HG03066 (cell line): ENCODE data around the gene TTC24.
A peak's percentile ranks its signal among the peaks of the same experiment; 100 is the strongest.
"Not testable (repeated sequence)": the region's sequence is repeated elsewhere in the genome, so short reads cannot be mapped to it uniquely, and the experiment has no call there.

Experiments
- ATAC-seq: cut with Tn5 transposase; IDR thresholded peaks from one replicate; pipeline ENCODE4 v1.9.1; 2021; ENCODE audit warnings: low read depth; ENCODE audit not compliant: unreplicated experiment

Gene TTC24

GRCh38 chr1:156584813-156585212 is 5.3 kb downstream of the TTC24 start:
- ATAC-seq, result no peak

- no peak for ATAC-seq
These were observed 6.8 kb downstream of the TTC24 start for GRCh38 chr1:156586323-156586722.

GRCh38 chr1:156586892-156587477 is 7.5 kb downstream of the TTC24 start:
- ATAC-seq, result no peak

- ATAC-seq, result not testable (repeated sequence)
These were observed 8.4 kb downstream of the TTC24 start for GRCh38 chr1:156587927-156588326.

GRCh38 chr1:156589546-156589945 is 10.0 kb downstream of the TTC24 start:
- ATAC-seq, result no peak

- no peak for ATAC-seq
These were observed 11.0 kb downstream of the TTC24 start for GRCh38 chr1:156590326-156591180.

- ATAC-seq, result no peak
These were observed 11.6 kb downstream of the TTC24 start for GRCh38 chr1:156591181-156591431.

GRCh38 chr1:156591432-156592157 is 12.1 kb downstream of the TTC24 start, which contains the start of gene NAXE:
Gene NAXE, plus strand, starts transcription at chr1:156591776. Its CDS starts 29 bp downstream, at chr1:156591805.
- ATAC-seq, result peak; percentile 81

GRCh38 chr1:156592158-156592909 is 12.8 kb downstream of the TTC24 start:
- no peak for ATAC-seq

GRCh38 chr1:156592910-156593660 is 13.6 kb downstream of the TTC24 start:
- ATAC-seq, result no peak

GRCh38 chr1:156593661-156593989 is 14.1 kb downstream of the TTC24 start:
- ATAC-seq, result no peak

GRCh38 chr1:156594190-156594589 is 14.7 kb downstream of the TTC24 start:
- no peak for ATAC-seq

- no peak for ATAC-seq
These were observed 15.5 kb downstream of the TTC24 start for GRCh38 chr1:156595016-156595415.

- no peak for ATAC-seq
These were observed 16.9 kb downstream of the TTC24 start for GRCh38 chr1:156596426-156596825.

GRCh38 chr1:156598125-156598524 is 18.6 kb downstream of the TTC24 start:
- ATAC-seq, result no peak

GRCh38 chr1:156598731-156599432 is 19.4 kb downstream of the TTC24 start:
- ATAC-seq, result no peak

- ATAC-seq, result no peak
These were observed 20.3 kb downstream of the TTC24 start for GRCh38 chr1:156599811-156600210.

- no peak for ATAC-seq
These were observed 21.2 kb downstream of the TTC24 start for GRCh38 chr1:156600733-156601121.

GRCh38 chr1:156601122-156601830 is 21.8 kb downstream of the TTC24 start, which contains the start of gene GPATCH4:
Gene GPATCH4, minus strand, starts transcription at chr1:156601479.
- ATAC-seq, result no peak
